A204.1 (cell line): ENCODE data around the gene ARAF.

Source experiments
- FAIRE-seq: peaks from 2 replicates; lab custom pipeline; 2012; peaks lifted over from hg19 to GRCh38; lab: Jason Lieb, UNC

Gene ARAF

GRCh38 chrX:47564438-47565085, 3.6 kb downstream of the ARAF start:
- no peak for FAIRE-seq

- no peak for FAIRE-seq
Measured at GRCh38 chrX:47566841-47567240, 5.8 kb downstream of the ARAF start.

GRCh38 chrX:47568656-47569295, 7.8 kb downstream of the ARAF start:
- FAIRE-seq = no peak

- no peak for FAIRE-seq
Measured at GRCh38 chrX:47570794-47571193, 9.8 kb downstream of the ARAF start.

GRCh38 chrX:47571215-47571614, 10.2 kb downstream of the ARAF start:
- FAIRE-seq = no peak

GRCh38 chrX:47571896-47572295, 10.9 kb downstream of the ARAF start:
- FAIRE-seq = no peak

- no peak for FAIRE-seq
Measured at GRCh38 chrX:47572773-47573340, 11.9 kb downstream of the ARAF start.

GRCh38 chrX:47573341-47574075, 12.5 kb downstream of the ARAF start:
- FAIRE-seq = no peak

- FAIRE-seq = no peak
Measured at GRCh38 chrX:47574076-47574546, 13.1 kb downstream of the ARAF start.

GRCh38 chrX:47574547-47575301, 13.7 kb downstream of the ARAF start:
- FAIRE-seq = no peak

- no peak for FAIRE-seq
Measured at GRCh38 chrX:47576021-47576898, 15.3 kb downstream of the ARAF start.

- no peak for FAIRE-seq
Measured at GRCh38 chrX:47577424-47577823, 16.4 kb downstream of the ARAF start.

- no peak for FAIRE-seq
Measured at GRCh38 chrX:47577901-47578300, 16.9 kb downstream of the ARAF start.

GRCh38 chrX:47578692-47579091, 17.7 kb downstream of the ARAF start:
- FAIRE-seq = no peak

- FAIRE-seq = no peak
Measured at GRCh38 chrX:47579537-47579936, 18.5 kb downstream of the ARAF start.

GRCh38 chrX:47581731-47582647, 21.0 kb downstream of the ARAF start, which contains the start of gene TIMP1:
TSS of gene TIMP1 (plus strand) at chrX:47582436. CDS start at chrX:47583416, 980 bp downstream.
- FAIRE-seq = peak; percentile 29

GRCh38 chrX:47583240-47583861, 22.3 kb downstream of the ARAF start:
- FAIRE-seq = no peak

- FAIRE-seq = no peak
Measured at GRCh38 chrX:47584714-47585113, 23.7 kb downstream of the ARAF start.

- FAIRE-seq = no peak
Measured at GRCh38 chrX:47585273-47585672, 24.3 kb downstream of the ARAF start.
